HG03108 (cell line): ENCODE data around the gene ARHGEF17.

Experiments used
- ATAC-seq: cut with Tn5 transposase; IDR thresholded peaks from one replicate; pipeline ENCODE4 v1.9.1; 2021; ENCODE audit warnings: moderate library complexity; ENCODE audit not compliant: unreplicated experiment

The ARHGEF17 gene

DNA sequence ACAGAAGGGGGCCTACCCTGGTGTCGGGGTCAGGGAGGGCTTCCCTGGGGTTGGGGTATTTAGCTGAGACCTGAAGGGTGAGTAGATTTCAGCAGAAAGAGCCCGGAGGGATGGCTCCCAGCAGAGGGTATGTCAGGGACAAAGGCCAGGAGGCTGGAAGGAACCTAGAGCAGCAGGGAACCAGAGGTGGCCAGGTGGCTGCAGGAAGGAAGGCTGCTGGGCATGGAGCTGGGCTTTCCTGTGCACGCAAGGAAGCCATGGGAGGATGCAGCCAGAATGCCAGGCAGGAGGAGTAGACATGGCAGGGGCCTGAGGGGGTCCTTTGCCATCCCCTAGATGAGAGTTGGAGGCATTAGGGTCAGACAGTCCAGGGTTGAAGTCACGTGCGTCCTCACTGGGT, 40.8 kb downstream of the ARHGEF17 start:
- ATAC-seq = no peak

DNA sequence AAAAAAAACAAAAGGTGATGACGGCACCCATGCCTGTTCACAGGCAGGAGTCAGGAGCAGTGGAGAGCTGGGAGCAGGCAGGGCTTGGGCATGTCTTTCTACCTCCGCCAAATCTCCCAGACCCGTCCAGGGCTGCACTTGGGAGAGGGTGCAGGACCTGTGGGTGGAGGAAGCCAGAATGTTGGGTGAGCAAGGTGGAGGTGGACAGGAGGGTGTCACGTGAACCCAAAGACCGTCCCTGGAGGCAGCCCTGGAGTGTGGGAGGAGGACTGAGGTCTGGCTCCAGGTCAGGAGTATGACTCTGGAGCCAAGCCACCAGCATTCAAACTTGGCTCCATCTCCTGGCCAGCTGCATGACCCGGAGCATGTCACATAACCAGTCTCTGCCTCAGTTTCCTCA, 41.6 kb downstream of the ARHGEF17 start:
- no peak for ATAC-seq

DNA sequence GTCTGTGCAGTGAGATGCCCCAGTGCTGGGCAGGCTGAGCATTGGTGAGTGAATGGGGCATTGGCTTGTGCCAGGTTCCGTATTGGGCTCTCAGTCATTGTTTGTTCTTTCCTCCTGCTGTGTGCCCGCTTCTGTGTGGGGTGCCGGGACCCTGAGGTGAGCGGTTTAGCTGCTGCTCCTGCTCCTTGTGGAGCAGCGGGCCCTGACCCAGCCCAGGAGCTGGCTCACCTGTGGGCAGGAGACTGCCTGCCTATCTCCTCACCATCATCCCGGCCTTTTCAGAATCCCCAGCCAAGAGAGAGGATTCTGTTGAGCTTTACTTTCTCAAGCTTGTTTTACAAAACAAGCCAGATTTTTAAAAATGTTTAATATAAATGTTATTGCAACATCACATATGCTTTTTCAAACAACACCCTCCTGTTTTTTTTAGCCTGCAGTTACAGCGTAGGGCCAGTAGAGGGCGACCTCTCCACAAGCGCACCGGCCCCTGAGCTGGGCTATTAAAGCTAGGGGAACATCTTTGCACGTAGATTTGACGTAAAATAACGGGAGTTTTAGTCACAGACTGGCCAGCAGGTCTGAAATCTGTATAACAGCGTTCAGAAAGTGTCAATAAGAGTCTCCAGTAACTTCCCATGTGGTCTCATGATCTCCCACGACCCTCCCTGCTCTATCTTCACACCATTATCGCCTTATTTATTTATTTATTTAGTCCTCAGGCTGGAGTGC, 43.0 kb downstream of the ARHGEF17 start:
- no peak for ATAC-seq

DNA sequence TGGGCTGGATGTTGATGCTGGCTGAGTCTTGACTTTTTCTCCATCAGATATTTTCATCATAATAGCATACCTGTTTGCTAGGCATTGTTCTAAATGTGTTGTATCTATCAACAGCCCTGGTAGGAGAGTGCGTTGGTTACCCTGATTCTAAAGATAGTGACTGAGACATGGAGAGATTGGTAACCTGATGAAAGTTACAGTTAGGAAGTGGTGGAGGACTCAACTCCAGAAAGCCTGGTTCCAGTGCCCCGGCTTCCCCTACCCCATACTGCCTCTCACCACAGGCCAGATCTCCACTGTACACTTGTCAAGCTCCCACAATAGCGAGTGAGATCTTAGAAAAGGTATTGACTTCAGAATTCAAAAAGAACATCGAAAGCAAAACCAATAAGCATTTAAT, 45.3 kb downstream of the ARHGEF17 start:
- no peak for ATAC-seq

DNA sequence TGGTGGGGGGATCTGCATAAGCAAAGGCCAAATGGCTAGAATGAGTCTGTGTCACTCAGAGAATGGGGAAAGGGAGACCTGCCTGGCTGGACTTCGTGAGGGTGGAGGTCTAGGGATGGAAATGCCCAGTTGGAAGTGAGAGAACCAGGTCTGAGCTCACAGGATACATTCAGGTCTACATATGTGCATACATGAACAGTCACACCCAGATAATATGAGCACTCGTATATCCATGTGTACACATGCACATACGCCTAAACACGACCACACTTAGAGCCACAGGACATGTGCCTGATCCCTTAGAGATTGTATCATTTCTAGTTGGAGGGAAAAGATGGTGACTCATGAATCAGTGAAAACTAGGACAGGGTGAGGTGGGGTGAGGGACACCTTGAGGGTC, 47.0 kb downstream of the ARHGEF17 start:
- no peak for ATAC-seq

DNA sequence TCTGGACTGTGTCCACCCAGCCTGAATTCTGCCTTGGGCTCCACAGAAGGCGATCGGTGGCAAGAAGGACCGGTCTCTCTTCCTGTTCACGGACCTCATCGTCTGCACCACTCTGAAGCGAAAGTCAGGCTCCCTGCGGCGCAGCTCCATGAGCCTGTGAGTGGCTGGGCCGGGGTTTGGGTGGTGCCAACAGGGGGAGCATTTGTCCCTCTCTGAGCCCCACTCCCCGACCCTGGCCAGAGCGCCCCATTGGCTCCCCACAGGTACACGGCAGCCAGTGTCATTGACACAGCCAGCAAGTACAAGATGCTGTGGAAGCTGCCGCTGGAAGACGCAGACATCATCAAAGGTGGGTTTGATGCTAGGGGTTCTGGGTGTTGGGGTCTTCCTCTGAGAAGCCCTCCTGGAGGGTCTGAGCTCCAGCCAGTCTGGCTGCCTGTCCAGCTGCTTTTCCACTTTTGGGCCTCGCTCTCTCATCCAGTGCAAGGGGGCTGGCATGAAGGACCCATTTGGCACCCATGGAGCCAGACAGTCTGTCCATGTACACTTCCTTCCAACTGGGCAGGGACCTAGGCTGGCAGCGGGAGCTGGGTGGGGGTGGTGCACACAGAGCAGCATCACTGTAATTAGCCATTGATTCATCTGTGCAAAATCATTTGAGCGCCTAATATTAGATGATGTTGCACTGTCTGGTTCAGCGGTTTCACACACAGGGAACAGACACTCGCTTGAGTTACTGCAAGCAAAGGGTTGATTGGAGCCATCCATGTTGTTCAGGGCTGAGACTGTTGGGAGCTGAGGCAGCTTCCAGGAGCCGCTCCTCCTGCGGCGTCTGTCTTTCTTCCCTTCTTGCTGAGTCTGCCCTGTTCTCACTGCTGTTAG, 49.1 kb downstream of the ARHGEF17 start:
- no peak for ATAC-seq

DNA sequence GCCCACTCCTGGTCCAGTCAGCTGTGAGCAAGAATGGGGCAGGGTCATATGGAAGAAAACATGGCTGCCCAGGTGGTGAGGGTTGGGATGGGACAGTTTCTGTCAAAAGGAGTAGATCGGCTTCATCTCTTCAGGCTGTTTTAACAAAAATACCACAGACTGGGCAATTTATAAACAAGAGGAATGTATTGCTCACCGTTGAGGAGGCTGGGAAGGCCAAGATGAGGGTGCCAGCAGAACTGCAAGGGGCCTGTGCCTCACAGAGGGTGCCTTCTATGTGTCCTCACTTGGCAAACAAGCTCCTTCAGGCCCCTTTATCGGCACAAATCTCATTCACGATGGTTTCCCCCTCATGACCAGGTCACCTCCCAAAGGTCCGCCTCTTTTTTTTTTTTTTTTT, 50.0 kb downstream of the ARHGEF17 start:
- no peak for ATAC-seq

DNA sequence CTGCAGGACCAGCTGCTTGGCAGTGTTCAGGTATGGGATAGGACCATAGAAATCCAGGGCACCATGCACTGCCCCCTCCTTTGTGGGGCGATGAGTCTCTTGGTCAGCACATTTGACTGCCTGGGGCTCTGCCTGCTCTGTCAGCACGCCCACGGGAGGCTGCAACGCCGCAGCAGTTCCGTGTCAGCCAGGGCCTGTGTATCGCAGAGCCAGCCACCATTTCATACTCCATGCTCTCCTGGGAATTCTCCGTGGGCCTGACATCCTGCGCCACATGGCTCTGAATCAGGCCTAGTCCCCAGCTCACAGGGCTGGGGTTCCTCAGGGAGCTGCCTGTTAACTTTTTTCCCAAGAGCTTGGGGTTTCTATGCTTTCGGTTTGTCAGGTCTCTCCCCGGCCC, 51.3 kb downstream of the ARHGEF17 start:
- no peak for ATAC-seq

DNA sequence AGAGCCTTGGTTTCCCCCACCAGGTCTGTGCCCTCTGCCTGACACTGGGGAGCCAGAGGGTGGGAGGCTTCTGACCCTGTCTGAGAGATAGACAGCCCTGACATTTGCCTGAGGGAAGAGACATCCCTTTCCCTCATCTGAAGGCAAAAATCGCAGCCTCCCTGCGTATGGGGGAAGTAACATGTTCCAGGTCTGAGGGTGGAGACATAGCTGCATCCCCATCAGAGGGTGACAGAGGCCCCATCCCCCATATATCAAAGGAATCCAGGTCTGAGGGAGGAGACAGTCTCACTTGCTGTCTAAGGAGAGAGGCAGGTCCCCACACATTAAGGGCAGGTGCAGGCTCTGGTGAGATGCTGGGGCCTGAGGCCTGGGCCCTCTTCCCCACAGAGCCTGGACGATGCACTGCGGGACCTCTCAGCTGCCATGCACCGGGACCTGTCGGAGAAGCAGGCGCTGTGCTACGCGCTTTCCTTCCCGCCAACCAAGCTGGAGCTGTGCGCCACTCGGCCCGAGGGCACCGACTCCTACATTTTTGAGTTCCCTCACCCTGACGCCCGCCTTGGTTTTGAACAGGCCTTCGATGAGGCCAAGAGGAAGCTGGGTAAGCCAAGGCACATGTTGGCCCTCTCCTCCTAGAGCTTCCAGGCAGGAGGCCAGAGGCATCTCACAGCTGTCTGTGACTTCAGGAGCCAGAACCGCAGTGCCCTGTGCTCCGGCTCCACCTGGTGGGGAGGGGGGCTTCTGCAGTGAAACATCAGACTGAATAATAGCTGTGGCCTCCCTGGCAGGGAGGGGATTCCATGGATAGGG, 52.1 kb downstream of the ARHGEF17 start:
- ATAC-seq = no peak

DNA sequence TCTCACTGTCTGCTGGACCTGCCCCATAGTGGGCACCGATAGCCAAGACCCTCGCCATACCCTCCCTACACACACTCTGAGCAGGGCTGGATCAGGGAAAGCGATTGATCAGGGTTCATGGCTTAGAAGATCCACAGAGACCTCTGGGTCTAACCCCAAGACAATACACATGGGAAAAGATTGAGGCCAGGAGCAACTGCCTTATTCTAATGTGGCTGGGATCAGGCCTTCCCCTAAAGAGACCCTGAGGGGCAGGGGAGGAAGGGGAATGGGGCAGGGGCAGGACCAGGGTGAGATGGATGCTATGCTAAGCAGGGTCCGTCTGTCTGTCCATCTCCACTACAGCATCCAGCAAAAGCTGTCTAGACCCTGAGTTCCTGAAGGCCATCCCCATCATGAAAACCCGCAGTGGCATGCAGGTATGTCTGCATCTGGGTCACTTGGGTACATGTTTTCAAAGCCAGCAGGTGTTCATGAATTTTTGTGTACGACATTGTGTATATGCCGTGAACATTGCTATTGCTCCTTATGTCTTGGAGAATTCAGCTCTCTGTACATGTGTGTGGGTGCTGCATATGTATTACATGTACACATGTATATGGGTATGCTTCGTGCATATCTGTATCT, 52.8 kb downstream of the ARHGEF17 start:
- no peak for ATAC-seq

DNA sequence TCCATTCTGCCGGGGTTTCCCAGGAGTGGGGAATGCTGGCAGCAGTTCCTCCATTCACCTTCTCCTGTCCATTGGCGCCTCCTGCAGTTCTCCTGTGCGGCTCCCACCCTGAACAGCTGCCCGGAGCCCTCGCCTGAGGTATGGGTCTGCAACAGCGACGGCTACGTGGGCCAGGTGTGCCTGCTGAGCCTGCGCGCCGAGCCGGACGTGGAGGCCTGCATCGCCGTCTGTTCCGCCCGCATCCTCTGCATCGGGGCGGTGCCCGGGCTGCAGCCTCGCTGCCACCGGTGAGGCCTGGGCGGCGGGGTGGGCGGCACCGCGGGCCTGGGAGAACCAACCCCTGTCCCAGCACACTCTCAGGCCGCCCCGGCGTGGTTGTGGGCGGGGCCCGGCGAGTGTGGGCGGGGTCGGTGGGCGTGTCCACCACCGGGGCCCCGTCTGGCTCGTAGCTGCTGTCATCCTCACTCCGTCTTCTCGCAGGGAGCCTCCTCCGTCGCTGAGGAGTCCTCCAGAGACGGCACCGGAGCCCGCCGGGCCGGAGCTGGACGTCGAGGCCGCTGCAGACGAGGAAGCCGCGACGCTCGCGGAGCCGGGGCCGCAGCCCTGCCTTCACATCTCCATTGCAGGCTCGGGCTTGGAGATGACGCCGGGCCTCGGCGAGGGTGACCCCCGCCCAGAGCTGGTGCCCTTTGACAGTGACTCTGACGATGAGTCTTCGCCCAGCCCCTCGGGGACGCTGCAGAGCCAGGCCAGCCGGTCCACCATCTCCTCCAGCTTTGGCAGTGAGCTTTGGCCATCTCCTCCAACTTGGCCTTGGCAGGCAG, 54.1 kb downstream of the ARHGEF17 start:
- no peak for ATAC-seq

DNA sequence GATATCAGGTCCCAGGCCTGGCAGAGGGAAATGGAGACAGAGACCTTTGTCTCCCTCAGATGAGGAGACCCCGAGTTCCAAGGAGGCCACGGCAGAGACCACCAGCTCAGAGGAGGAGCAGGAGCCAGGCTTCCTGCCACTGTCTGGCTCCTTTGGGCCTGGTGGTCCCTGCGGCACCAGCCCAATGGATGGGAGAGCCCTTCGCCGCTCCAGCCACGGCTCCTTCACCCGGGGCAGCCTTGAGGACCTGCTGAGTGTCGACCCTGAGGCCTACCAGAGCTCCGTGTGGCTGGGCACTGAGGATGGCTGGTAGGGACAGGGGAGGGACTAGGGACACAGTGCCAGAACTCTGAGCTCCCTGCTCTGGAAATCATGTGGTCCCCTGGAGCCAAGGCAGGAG, 55.1 kb downstream of the ARHGEF17 start:
- ATAC-seq = no peak

DNA sequence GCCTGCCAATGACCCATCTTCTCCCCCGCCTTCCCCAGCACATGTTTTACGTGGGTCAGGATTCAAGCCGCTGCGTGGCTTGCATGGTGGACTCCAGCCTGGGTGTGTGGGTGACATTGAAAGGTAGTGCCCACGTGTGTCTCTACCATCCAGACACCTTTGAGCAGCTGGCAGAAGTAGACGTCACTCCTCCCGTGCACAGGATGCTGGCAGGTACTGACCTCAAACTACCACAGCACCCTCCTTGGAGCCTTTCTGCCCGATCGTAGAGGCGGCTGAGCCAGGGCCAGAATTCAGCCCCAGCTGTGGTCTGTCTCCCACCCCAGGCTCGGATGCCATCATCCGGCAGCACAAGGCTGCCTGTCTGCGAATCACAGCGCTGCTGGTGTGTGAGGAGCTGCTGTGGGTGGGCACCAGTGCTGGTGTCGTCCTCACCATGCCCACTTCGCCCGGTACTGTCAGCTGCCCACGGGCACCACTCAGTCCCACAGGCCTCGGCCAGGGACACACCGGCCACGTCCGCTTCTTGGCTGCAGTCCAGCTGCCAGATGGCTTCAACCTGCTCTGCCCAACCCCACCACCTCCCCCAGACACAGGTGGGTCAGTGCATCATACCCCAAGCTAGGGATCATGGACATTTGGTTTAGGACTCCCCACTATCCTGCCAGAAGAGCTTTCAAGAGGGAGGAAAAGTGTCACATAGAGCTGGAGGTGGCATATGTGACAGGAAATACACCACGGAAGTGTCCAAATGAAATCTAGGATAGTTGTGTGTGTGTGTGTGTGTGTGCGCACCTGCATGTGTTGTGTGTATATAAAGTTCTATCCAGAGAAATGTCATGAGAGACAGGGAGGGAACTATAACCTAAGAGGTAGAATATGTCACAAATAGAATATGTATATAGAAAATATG, 57.5 kb downstream of the ARHGEF17 start:
- ATAC-seq = no peak

DNA sequence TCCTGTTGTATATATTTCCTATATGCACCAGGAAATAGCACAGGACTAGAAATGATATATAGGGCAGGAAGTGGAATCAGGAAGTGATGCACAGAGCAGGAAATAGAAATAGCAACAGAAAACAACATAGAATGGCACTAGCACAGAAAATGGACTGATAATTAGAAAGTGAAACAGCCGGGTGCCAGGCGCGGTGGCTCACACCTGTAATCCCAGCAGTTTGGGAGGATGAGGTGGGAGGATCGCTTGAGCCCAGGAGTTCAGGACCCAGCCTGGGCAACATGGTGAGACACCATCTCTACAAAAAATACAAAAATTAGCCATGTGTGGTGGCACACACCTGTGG, 58.2 kb downstream of the ARHGEF17 start:
- ATAC-seq = no peak

DNA sequence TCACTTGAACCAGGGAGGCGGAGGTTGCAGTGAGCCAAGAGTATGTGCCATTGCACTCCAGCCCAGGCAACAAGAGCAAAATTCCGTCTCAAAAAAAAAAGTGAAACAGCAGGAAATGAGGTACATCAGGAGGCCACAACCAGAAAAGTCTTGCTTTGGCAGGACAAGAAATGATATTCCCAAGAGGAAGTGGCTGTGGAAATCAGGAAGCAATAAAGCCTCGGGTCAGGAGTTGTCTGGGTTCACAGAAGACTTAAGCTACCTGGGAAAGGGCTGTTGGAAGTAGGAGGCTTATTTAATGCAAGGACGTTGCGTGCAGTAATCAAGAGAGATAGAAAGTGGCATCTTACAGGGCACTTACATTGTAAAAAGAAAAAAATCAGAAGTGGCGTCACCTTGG, 58.9 kb downstream of the ARHGEF17 start:
- ATAC-seq = no peak

DNA sequence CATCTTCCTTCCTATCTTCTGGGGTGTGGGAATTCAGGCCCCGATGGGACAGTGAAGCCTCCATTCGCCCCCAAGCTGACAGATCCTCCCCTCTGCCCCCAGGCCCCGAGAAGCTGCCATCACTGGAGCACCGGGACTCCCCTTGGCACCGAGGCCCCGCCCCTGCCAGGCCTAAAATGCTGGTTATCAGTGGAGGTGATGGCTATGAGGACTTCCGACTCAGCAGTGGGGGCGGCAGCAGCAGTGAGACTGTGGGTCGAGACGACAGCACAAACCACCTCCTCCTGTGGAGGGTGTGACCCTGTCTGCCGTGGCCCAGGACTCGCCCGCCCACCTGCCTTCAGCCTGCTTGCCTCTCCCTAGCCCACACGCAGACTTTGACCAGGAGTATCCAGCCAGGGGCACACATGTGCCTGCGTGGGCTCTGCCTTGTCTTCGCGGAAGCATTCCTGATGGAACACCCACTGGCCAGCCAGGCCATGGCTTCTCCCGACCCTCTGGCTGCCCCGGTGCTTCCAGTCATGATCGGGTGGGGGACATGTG, 59.5 kb downstream of the ARHGEF17 start:
- no peak for ATAC-seq

DNA sequence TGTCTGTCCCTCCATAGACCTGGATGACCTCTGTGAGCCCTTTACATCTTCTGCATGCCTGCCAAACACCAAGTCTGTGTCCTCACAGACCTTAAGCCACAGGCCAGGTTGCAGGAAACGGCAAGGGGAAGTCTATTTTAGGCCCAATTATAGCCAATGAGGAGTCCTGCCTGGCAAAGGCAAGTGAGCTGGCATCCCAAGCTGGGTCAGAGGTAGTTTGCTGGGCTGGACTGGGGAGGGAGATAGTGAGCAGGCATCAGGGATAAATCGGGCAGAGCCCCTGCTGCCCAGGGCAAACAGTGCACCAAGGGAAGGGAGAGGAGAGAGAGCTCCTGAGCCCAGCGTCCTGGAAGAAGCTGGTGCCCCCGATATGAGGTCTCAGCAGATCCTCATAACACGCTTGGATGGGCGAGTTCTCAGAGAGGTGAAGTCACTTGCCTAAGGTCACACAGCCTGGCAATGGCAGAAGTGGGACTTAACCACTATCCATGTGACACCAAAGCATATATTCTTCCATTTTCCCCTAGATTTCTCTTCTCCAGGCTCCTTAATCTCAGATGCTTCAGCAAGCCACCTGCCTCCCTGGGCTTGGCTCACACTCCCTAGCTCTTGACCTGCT, 64.4 kb downstream of the ARHGEF17 start:
- no peak for ATAC-seq

DNA sequence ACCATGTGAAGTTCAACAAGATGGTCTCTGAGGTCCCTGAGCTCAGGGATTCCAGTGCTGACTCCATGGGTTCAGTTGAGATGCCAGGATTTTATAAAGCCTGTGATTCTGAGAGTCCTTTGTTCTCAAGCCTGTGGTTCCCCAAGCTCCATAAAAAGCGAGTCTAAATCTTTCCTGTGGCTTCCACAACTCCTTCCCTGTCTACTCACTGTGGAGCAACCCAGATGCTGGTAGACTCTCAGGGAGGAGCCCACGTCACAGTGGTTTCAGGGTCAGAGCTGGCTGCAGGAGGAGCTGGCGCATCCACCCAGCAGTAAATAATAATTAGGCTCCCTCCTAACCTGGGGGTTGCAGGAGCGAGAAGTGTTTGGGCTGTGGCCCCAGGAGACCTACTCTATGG, 66.1 kb downstream of the ARHGEF17 start:
- ATAC-seq = no peak

DNA sequence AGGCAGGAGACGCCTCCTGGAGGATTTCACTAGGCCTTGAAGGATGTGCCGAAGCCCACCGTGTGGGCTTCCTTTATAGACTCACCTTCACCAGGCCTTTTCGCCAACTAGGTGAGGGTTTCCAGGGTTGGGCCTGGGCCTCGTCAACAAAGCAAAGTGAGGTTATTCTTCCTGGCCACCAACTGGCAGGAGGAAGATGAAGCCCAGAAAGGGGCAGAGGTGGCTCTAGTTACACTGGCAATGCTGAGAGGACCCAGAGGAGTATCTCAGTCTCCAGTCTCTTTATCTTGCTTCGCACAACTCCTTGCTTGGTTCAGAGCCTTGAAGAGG, 67.7 kb downstream of the ARHGEF17 start:
- no peak for ATAC-seq
